ES-I3 (cell line): ENCODE measurements around the gene RBM15.

Experiments used
- H3K36me3 ChIP-seq: 2 replicates; pipeline ENCODE4 v1.6.1; 2013; ENCODE audit warnings: mild to moderate bottlenecking, low read length, control low read depth, moderate library complexity; ENCODE audit not compliant: insufficient read depth
- H3K4me1 ChIP-seq: 2 replicates; pipeline ENCODE4 v1.6.1; 2013; ENCODE audit warnings: mild to moderate bottlenecking, control low read depth, low read length; ENCODE audit not compliant: insufficient read depth
- H3K9ac ChIP-seq: 2 replicates; pipeline ENCODE4 v1.6.1; 2013; ENCODE audit warnings: low read depth, mild to moderate bottlenecking, low read length, moderate library complexity
- H3K9me3 ChIP-seq: 2 replicates; pipeline ENCODE4 v1.6.1; 2013; ENCODE audit warnings: mild to moderate bottlenecking, low read length, moderate library complexity; ENCODE audit not compliant: control insufficient read depth, insufficient read depth

RBM15 gene

DNA sequence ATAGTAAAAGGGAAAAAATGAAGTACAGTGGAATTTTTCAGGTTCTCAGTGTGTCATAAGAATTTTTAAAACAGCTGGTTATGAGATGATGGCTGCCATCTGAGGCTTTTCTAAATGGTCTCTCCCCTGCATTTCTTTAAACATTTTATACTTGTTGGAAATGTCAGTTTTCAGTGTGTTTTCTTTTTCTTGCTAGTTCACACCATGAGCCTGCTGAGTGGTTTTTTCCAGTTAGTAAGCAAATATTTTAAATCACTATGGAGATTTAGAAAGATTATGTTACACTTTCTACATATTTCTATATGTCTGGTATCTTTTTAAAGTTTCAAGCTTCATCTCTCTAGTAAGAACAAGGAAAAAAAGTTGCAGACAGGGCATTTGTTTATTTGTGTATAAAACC is 9.6 kb downstream of the RBM15 start:
- no peaks in the 10 kb centered on the region for H3K9me3 ChIP-seq
- H3K4me1 ChIP-seq = peaks cover 17% of the 10 kb centered on the region
- H3K36me3 ChIP-seq = peaks cover 4% of the 10 kb centered on the region; the same call in 1 of the 2 replicates
- no peak overlapping the region for H3K9ac ChIP-seq

DNA sequence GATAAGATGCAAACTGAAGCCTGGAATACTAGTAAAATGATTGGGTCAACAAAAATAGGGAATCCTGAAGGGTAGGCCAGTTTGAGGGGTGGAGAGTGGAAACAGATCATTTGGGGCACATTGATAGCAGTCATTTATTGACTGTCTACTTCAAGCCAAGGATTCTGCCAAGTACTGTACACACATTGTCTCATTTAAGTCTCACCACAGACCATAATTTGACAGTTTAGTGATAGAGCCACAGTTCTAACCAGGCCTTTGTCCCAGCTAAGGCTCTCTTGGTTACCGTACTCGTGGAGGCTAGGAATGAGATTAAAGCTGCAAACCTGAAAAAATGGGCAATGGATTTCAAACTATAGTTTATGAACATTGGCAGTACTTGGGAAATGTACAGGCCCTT is 11.2 kb downstream of the RBM15 start:
- Histone ChIP-seq H3K36me3 (peaks cover 4% of the 10 kb centered on the region; the same call in 1 of the 2 replicates), H3K4me1 (peaks cover 17% of the 10 kb centered on the region), H3K9ac (no peak overlapping the region), H3K9me3 (no peaks in the 10 kb centered on the region)

DNA sequence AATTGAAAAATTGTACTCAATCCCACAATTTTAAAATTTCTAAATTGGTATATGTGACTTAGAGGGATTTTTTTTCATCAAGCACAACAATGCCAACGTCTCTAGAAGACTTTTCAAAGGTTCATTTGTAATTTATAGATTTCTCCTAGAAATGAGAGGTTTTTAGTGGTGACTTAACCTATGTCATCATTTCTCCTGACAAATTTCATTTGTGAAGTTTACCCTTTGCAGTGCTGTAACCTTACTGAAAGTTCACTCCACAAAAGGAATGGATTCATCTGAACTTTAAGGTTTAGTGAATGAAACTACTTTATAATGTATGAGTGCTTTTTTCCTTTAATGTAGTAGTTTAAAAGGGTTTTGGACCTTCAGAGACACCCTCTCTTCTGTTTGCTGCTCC is 16.1 kb downstream of the RBM15 start:
- H3K36me3 ChIP-seq = no peaks in the 10 kb centered on the region; the same call in 1 of the 2 replicates
- no peaks in the 10 kb centered on the region for H3K4me1 ChIP-seq
- no peaks in the 10 kb centered on the region for H3K9me3 ChIP-seq
- H3K9ac ChIP-seq = no peak overlapping the region

DNA sequence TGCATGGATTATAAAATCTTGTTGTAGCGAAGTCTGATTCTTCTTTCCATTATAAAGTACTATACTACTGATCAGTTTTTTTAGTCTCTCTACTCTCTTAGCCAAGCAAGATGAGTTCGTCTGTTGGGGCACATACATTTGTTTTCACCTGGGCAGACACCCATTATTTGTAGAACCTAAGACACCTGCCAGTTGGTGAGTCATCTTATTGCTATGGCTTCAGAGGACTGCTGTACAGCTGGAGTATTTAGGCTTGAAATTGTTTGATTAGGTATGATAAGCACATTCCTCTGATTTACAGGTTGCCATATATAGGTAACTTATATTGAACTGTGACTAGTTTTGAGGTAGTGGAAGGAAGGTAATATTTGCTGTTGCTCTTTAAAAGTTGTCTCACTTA is 17.2 kb downstream of the RBM15 start:
- no peaks in the 10 kb centered on the region for H3K9me3 ChIP-seq
- H3K4me1 ChIP-seq = no peaks in the 10 kb centered on the region
- H3K9ac ChIP-seq = no peak overlapping the region
- no peaks in the 10 kb centered on the region; the same call in 1 of the 2 replicates for H3K36me3 ChIP-seq

DNA sequence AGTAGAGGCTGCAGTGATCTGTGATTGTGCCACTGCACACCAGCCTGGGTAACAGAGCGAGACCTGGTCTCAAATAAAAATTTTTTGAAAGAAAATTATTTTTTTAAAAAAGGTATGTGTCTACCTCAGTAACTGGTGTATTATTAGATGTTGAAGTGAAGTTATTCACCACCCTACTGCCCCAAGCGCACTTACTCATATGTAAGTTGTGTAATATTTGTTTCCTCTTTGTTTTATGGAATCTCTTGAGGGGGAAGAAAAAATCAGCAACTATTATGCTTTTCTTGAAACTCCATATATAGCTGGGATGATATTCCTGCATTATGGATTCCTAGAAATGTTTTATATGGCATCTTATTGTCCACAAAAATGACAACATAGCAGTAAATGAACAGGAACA is 21.3 kb downstream of the RBM15 start:
- no peaks in the 10 kb centered on the region for H3K9me3 ChIP-seq
- no peaks in the 10 kb centered on the region for H3K4me1 ChIP-seq
- no peaks in the 10 kb centered on the region for H3K36me3 ChIP-seq
- no peak overlapping the region for H3K9ac ChIP-seq

DNA sequence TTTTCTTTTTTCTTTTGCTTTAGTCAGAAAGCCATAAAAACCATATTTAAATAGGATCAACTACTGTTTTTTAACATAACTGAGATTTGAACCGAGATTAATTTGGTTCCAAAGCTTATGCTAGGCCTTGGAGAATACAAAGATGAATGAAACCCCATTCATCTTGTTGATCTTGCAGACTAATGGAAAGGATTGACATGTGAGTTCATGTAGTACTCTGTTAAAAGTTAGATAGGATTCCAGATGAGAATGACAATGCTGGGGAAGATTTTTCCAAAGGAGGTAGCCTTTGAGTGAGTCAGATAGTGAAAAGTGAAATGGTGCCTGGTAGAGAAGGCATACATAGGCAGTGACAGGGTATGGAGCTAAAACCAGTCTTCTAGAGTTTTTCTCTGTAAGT is 22.7 kb downstream of the RBM15 start:
- Histone ChIP-seq H3K9me3 (no peaks in the 10 kb centered on the region), H3K9ac (no peak overlapping the region), H3K4me1 (no peaks in the 10 kb centered on the region), H3K36me3 (no peaks in the 10 kb centered on the region)

DNA sequence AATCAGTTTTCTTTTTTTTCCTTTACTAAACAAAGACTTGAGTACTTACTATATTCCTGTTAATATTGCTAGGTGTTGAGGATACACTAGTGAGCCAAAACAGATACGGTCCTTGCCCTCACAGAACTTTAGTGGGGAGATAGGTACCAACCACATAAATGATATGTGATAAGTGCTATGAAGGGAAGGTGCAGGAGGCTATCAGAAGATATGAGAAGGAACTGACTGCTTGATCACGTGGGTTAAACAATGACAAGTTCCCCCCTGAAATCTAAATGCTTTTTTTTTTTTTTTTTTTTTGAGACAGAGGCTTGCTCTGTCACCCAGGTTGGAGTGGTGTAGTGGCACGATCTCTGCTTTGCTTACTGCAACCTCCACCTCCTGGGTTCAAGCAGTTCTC is 25.0 kb downstream of the RBM15 start:
- H3K36me3 ChIP-seq = no peaks in the 10 kb centered on the region
- no peak overlapping the region for H3K9ac ChIP-seq
- no peaks in the 10 kb centered on the region for H3K9me3 ChIP-seq
- H3K4me1 ChIP-seq = no peaks in the 10 kb centered on the region

DNA sequence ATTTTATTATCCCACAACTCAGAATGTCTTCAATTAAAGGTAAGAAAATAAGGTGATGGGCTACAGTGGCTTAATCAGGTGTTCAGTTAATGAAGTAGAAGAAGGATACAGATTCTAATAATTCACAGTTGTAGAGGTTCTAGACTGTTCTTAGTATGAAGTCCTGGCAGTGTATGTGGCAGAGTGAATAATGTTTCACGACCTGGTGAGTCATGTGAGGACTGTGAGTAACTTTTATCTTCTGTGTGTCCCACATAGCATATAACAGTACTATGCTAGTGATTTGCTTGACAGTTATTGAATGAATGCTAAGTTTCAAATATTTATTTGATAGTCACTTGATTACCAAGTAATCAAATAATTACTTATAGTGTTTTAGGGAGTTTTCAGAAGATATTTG is 31.6 kb downstream of the RBM15 start:
- Histone ChIP-seq H3K36me3 (no peaks in the 10 kb centered on the region; the same call in 1 of the 2 replicates), H3K9ac (no peak overlapping the region), H3K4me1 (no peaks in the 10 kb centered on the region), H3K9me3 (no peaks in the 10 kb centered on the region)

DNA sequence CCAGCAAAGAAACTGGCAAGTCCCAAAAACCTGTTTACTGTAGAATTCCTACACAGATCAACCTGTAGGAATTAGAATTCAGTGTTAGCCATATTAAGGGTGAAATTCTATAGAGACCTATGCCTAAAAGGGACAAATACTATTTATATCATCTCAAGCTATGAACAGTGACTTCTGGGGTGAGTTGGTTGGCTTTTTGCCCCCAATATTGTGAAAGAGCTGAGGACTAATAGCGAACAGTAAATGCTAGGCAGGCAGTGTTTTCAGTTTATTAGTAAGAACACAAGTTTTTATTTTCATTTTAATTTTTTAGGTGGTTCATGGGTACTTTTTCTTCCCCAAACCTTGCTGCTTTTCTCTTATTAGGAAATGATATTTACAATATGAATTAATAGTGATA is 36.3 kb downstream of the RBM15 start:
- H3K9ac ChIP-seq = no peak overlapping the region
- no peaks in the 10 kb centered on the region for H3K4me1 ChIP-seq
- H3K36me3 ChIP-seq = peaks cover 3% of the 10 kb centered on the region; the same call in 1 of the 2 replicates
- H3K9me3 ChIP-seq = no peaks in the 10 kb centered on the region

DNA sequence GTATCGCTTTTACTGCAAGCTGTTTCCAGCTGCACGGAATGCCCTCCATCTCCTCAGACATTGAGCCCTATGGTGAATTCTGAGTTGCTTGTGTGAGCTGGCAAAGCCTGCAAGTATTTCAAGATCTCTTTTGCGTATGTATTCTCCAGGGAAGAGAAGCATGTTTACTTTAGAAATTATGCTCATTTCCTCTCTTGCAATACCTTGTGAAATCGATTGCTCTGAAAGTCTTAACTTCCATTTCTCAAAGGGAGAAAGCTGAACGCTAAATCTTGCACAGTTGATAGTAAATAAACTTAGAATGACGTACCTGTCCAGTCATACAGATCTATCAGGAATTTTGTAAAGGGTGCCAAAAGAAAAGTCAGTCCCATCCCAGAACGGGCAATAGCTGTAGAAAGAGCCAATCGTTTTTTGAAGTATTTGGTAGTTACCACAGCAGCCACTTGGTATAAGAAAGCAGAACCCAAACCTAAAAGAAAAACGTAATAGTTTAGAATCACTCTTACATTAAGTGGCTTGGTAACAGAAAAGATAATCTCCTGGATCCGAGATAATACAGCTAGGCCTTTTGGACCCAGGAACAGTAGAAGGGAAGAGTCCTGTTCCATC is 41.6 kb downstream of the RBM15 start:
- Histone ChIP-seq H3K9me3 (no peaks in the 10 kb centered on the region), H3K36me3 (peaks cover 10% of the 10 kb centered on the region), H3K9ac (no peak overlapping the region), H3K4me1 (no peaks in the 10 kb centered on the region)

DNA sequence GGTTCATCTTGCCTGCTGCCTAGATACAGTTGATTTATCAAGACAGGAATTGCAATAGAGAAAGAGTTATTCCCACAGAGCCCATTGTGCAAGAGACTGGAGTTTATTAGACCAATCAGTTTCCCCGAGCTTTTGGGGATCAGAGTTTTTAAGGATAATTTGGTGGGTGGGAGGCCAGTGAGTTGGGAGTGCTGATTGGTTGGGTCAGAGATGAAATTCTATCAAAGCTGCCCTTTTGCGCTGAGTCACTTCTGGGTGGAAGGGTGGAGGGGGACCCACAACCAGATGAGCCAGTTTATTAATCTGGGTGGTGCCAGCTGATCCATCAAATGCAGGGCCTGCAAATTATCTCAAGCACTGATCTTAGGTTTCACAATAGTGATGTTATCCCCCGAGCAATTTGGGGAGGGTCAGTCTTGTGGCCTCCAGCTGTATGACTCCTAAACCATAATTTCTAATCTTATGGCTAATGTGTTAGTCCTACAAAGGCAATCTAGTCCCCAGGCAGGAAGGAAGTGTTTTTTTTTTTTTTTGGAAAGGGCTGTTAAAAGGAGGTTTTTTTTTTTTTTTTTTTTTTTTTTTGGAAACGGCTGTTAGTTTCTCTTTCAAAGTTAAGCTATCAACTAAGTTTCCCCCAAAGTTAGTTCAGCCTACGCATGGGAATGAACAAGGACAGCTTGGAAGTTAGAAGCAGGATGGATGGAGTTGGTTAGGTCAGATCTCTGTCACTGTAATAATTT is 44.2 kb downstream of the RBM15 start:
- H3K9ac ChIP-seq = no peak overlapping the region
- no peaks in the 10 kb centered on the region for H3K9me3 ChIP-seq
- no peaks in the 10 kb centered on the region for H3K4me1 ChIP-seq
- peaks cover 10% of the 10 kb centered on the region for H3K36me3 ChIP-seq

DNA sequence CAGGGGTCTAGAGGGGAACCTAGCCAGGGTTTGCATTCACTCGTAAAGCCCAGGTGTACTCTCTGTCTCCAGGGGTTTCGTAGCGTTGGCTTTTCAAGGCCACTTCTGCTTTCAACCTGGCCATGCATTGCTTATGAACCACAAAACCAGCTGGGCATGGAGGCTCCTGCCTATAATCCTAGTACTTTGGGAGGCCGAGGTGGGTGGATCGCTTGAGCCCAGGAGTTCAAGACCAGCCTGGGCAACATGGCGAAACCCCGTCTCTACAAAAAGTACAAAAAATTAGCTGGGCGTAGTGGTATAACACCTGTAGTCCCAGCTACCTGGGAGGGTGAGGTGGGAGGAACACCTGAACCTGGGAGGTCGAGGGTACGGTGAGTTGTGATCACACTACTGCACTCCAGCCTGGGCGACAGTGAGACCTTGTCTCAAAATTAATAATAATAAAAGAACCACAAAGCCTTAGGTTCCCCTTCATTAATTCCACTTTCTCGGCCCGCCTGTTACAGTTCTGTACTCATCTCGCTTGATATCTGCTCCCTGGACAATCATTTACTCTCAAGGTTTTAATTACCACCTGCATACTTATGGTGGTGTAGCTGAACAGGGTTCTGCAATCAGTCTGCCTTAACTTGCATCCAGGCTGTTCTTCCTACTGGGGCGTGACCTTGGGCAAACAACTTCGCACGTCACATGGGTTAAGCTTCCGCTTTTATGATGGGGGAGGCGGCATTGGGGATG is 45.6 kb downstream of the RBM15 start:
- H3K36me3 ChIP-seq = peaks cover 10% of the 10 kb centered on the region
- no peaks in the 10 kb centered on the region for H3K9me3 ChIP-seq
- H3K9ac ChIP-seq = no peak overlapping the region
- H3K4me1 ChIP-seq = peaks cover 3% of the 10 kb centered on the region; the same call in 1 of the 2 replicates

DNA sequence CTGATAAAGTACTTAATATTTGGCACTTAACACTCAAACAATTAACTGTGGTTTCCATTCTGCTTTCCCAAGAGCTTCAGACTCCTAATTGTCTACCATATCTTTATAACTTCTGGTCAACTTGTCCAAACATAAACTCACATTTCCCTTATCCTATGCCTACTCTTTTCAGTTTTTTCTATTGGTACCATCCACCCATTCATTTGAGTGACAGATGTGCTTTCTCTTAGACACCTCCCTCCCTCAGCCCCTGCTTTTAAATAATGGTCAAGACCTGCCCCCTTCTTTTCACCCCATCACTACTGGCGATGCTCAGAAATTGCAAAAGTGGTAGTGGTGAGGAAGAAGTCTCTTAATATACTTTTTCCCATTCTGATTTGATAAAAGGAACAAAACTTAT is 46.2 kb downstream of the RBM15 start:
- H3K36me3 ChIP-seq = peaks cover 10% of the 10 kb centered on the region
- no peaks in the 10 kb centered on the region for H3K9me3 ChIP-seq
- no peak overlapping the region for H3K9ac ChIP-seq
- H3K4me1 ChIP-seq = peaks cover 7% of the 10 kb centered on the region; the same call in 1 of the 2 replicates

DNA sequence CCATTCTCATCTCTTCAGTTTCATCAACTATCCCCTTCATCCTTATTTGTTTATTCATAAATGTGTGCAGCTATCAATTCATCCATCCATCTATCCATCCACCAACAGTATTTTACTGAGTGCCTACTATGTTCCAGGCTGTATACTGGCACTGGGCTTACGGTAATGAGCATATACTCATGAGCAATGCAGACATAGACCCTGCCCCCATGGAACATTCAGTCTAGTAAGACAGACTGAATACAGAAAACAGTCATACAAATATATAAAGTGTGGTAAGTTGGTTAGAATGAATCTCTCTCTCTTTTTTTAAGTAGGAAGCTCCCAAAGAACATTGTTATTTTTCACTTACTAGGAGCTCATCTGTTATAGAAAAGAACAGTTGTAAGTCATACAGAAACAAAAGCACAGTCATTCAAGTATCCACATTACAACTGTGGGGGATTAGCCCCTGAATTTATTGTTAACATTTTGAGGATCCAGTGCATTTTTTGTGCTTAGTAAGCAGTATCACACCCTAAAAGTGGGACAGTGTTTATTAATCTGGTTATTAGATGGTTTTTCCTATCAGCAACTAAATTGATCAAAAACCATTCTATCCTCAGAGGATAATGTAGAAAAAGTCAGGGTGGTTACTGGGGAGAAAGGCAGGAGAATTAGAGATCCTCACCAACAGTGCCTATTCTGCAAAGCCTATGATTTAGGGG is 48.0 kb downstream of the RBM15 start:
- Histone ChIP-seq H3K9me3 (no peaks in the 10 kb centered on the region), H3K9ac (no peak overlapping the region), H3K36me3 (peaks cover 6% of the 10 kb centered on the region), H3K4me1 (peaks cover 12% of the 10 kb centered on the region; the same call in 1 of the 2 replicates)
